IMR-90 (cell line): ENCODE data around the gene AIFM2. TPM values are rescaled to one million over a fixed set of nuclear protein-coding genes. Genes with fewer than 3 reads are reported as not detected.

Experiments
- ATAC-seq: fragments of 200-7000 bp; cut with Tn5 transposase; 2 replicates; pipeline ENCODE4 v1.9.1; 2020; ENCODE audit warnings: low read depth, mild to moderate bottlenecking, moderate library complexity
- BruUV-seq: library from RNA; stranded (reverse); fragments of 400-500 nt; replicated peaks from 2 replicates; lab custom pipeline; 2021; lab: Mats Ljungman, UMichigan
- CTCF ChIA-PET: fragments of 300-600 bp; formaldehyde crosslinking; extraction: SDS; loops from one replicate; lab custom pipeline; 2021; ENCODE audit warnings: antibody characterized with exemption; lab: Yijun Ruan, JAX
- POLR2A ChIA-PET: fragments of 300-600 bp; sonication (Branson Sonifier 250); formaldehyde crosslinking; loops from one replicate; lab custom pipeline; 2022; ENCODE audit warnings: antibody characterized with exemption; ENCODE audit not compliant: unreplicated experiment; lab: Charles Lee
- DNase-seq: peaks from one replicate; pipeline ENCODE4 v3.0.0; 2013
- H2AFZ ChIP-seq: replicated peaks from 2 replicates; pipeline ENCODE3; 2013; ENCODE audit warnings: low read length, mild to moderate bottlenecking; ENCODE audit not compliant: poor library complexity
- H2AK5ac ChIP-seq: 2 replicates; pipeline ENCODE4 v1.6.1; 2013; ENCODE audit warnings: low read depth, low read length, inconsistent platforms
- H2AK9ac ChIP-seq: replicated peaks from 2 replicates; pipeline ENCODE3; 2013; ENCODE audit warnings: mild to moderate bottlenecking, low read depth, low read length, moderate library complexity; ENCODE audit not compliant: poor library complexity
- H2BK120ac ChIP-seq: 2 replicates; pipeline ENCODE4 v1.6.1; 2013; ENCODE audit warnings: low read depth, low read length, inconsistent platforms
- H2BK15ac ChIP-seq: 3 replicates; pipeline ENCODE4 v1.6.1; 2013; ENCODE audit warnings: low read depth, low read length, inconsistent platforms
- H2BK20ac ChIP-seq: 2 replicates; pipeline ENCODE4 v1.6.1; 2013; ENCODE audit warnings: low read depth, mild to moderate bottlenecking, inconsistent platforms, low read length, moderate library complexity
- H2BK5ac ChIP-seq: 2 replicates; pipeline ENCODE4 v1.6.1; 2013; ENCODE audit warnings: mild to moderate bottlenecking, low read depth, low read length, inconsistent platforms; ENCODE audit not compliant: poor library complexity, severe bottlenecking
- H3K14ac ChIP-seq: replicated peaks from 2 replicates; pipeline ENCODE4 v1.6.1; 2013; ENCODE audit warnings: low read depth, low read length, inconsistent platforms
- H3K18ac ChIP-seq: 2 replicates; pipeline ENCODE4 v1.6.1; 2013; ENCODE audit warnings: low read depth, low read length, control low read depth
- H3K23ac ChIP-seq: 2 replicates; pipeline ENCODE4 v1.6.1; 2013; ENCODE audit warnings: low read depth, low read length, inconsistent platforms
- H3K27ac ChIP-seq: 2 replicates; pipeline ENCODE4 v1.5.1; 2013; ENCODE audit warnings: mild to moderate bottlenecking, control low read depth, low read length; ENCODE audit not compliant: insufficient read depth
- H3K27me3 ChIP-seq: 2 replicates; pipeline ENCODE4 v1.6.1; 2013; ENCODE audit warnings: low read length; ENCODE audit not compliant: control insufficient read depth, insufficient read depth
- H3K36me3 ChIP-seq: 2 replicates; pipeline ENCODE4 v1.6.1; 2013; ENCODE audit warnings: low read length, mixed read lengths; ENCODE audit not compliant: control insufficient read depth, insufficient read depth
- H3K4ac ChIP-seq: 2 replicates; pipeline ENCODE4 v1.6.1; 2013; ENCODE audit warnings: low read depth, low read length, inconsistent platforms
- H3K4me1 ChIP-seq: 2 replicates; pipeline ENCODE4 v1.6.1; 2013; ENCODE audit warnings: low read length, mixed read lengths; ENCODE audit not compliant: control insufficient read depth, insufficient read depth
- H3K4me2 ChIP-seq: 2 replicates; pipeline ENCODE4 v1.6.1; 2013; ENCODE audit warnings: low read depth, mild to moderate bottlenecking, control low read depth, low read length, moderate library complexity
- H3K4me3 ChIP-seq: 2 replicates; pipeline ENCODE4 v1.5.1; 2013; ENCODE audit warnings: low read depth, mild to moderate bottlenecking, control low read depth, low read length, moderate library complexity; ENCODE audit not compliant: insufficient read depth
- H3K56ac ChIP-seq: 2 replicates; pipeline ENCODE4 v1.6.1; 2013; ENCODE audit warnings: low read length, inconsistent platforms; ENCODE audit not compliant: insufficient read depth; ENCODE audit errors: extremely low read depth
- H3K79me1 ChIP-seq, 2 experiments: 2 replicates each; pipeline ENCODE4 v1.6.1; 2013; ENCODE audit warnings: low read length in 2 of 2, inconsistent platforms in 1 of 2, low read depth in 1 of 2
- H3K9ac ChIP-seq: 2 replicates; pipeline ENCODE4 v1.6.1; 2013; ENCODE audit warnings: low read depth, low read length, control low read depth
- H3K9me1 ChIP-seq: 2 replicates; pipeline ENCODE4 v1.6.1; 2013; ENCODE audit warnings: low read length, inconsistent platforms; ENCODE audit not compliant: insufficient read depth
- H3K9me3 ChIP-seq: 2 replicates; pipeline ENCODE4 v1.6.1; 2013; ENCODE audit warnings: low read length; ENCODE audit not compliant: control insufficient read depth, insufficient read depth
- H4K20me1 ChIP-seq: 2 replicates; pipeline ENCODE4 v1.6.1; 2013; ENCODE audit warnings: low read length, inconsistent platforms; ENCODE audit not compliant: insufficient read depth
- H4K5ac ChIP-seq: 2 replicates; pipeline ENCODE4 v1.6.1; 2013; ENCODE audit warnings: mild to moderate bottlenecking, low read depth, low read length, control low read depth
- H4K8ac ChIP-seq, 2 experiments: 2 replicates each; pipeline ENCODE4 v1.6.1; 2013; ENCODE audit warnings: low read depth in 2 of 2, low read length in 2 of 2, control low read depth in 1 of 2, inconsistent platforms in 1 of 2
- H4K91ac ChIP-seq: 2 replicates; pipeline ENCODE4 v1.6.1; 2013; ENCODE audit warnings: low read depth, low read length, inconsistent platforms; ENCODE audit not compliant: insufficient read depth
- CEBPB ChIP-seq: IDR thresholded peaks from 2 replicates; pipeline ENCODE4 v1.6.1; 2012; ENCODE audit warnings: low read depth, low read length, improper control_type of control experiment
- SMC3 ChIP-seq: fragments of 150-350 bp; IDR thresholded peaks from 2 replicates; pipeline ENCODE4 v1.6.1; 2016; ENCODE audit warnings: low read depth, mild to moderate bottlenecking, antibody characterized with exemption, low read length, moderate library complexity
- WGBS, 2 experiments: methylation state at CpG; one replicate each; pipeline versions ENCODE4 v1.1.5 to v1.1.7; 2013; ENCODE audit warnings: missing lambda C conversion rate in 2 of 2; ENCODE audit not compliant: insufficient read length in 1 of 2; ENCODE audit errors: extremely low coverage in 2 of 2; 5-methylcytosine and 5-hydroxymethylcytosine counted together
- dilution Hi-C: fragments of 300-500 bp; cut with HindIII; formaldehyde crosslinking; loops from one replicate; pipeline ENCODE4 v1.14.3; 2018; ENCODE audit warnings: low sequenced_read_pairs; ENCODE audit not compliant: unreplicated experiment
- in situ Hi-C: fragments of 300-500 bp; cut with MboI; formaldehyde crosslinking; loops from 3 replicates; pipeline ENCODE4 v1.14.3; 2019; ENCODE audit warnings: low sequenced_read_pairs, inconsistent platforms, mixed read lengths
- intact Hi-C: fragments of 100-400 bp; cut with micrococcal nuclease; formaldehyde crosslinking; loops from 2 replicates; pipeline ENCODE4 v1.10.0; 2022
- polyA plus RNA-seq, 3 experiments: library from polyadenylated mRNA; depleted of rRNA; stranded (reverse); fragments of >200 nt; gene quantifications; 2 replicates each; pipeline ENCODE4 v1.2.3, GENCODE V29; 2012; ENCODE audit warnings: low replicate concordance in 1 of 3
- total RNA-seq: library from RNA; depleted of rRNA; stranded (reverse); fragments of >200 nt; gene quantifications from 2 replicates; pipeline ENCODE4 v1.2.3, GENCODE V29; 2012

The AIFM2 gene
- total and polyA plus RNA-seq, 2 of the 4 experiments (the other 2 are of a cell fraction): 2.0 to 4.6 TPM

DNA sequence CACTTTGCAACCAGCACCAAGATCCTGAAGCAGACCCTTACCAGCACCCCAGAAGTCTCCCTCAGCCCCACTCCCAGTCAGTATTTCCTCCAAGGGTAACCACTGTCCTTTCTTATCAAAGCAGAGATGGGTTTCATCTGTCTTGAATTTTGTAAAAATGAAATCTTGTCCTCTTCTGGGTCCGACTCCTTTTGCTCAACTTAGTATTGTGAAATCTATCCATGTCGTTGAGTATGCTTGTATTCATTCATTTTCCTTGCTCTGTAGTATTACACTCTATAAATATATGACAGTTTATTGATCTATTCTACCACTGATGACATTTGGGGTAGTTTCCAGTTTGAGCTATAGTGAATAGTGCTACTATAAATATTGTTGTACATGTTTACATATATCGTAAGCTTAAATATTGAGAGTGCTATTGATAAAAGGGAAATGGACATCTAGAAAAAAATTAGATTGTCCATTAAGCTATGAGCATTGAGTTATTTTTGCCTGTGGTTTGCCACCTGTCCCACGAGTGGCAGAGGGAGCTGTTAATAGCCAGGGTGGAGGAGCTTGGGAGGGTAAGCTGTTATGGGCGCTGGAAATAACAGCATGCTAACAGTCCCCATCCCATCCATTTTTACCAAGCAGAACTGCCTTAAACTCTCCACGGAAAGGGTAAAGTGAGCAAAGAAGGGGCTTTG is 36.5 kb downstream of the AIFM2 start:
- dilution Hi-C loops (no loop called here), in situ Hi-C loops (no loop called here), intact Hi-C loops (no loop called here)
- Histone ChIP-seq H3K4me3 (no peak overlapping the region), H3K56ac (no peak overlapping the region), H3K4me2 (no peak overlapping the region), H3K27ac (no peak overlapping the region), H2AK9ac (no peak overlapping the region), H3K9me3 (no peaks in the 10 kb centered on the region), H2AFZ (no peak overlapping the region), H3K36me3 (peaks cover 40% of the 10 kb centered on the region), H4K91ac (no peak overlapping the region), H2BK120ac (no peak overlapping the region), H3K23ac (no peak overlapping the region), H4K20me1 (no peaks in the 10 kb centered on the region), H3K9ac (no peak overlapping the region), H4K5ac (no peak overlapping the region), H3K9me1 (peaks cover 7% of the 10 kb centered on the region; the same call in 1 of the 2 replicates), H2BK15ac (no peak overlapping the region), H4K8ac (no peak overlapping the region), H3K27me3 (no peaks in the 10 kb centered on the region), H3K18ac (no peak overlapping the region), H2BK5ac (no peak overlapping the region), H2BK20ac (no peak overlapping the region), H3K4me1 (no peaks in the 10 kb centered on the region), H3K79me1 (no peaks in the 10 kb centered on the region), H2AK5ac (no peak overlapping the region), H3K14ac (no peak overlapping the region), H3K4ac (no peak overlapping the region)
- no TSS peak for BruUV-seq
- ATAC-seq (no peak), DNase-seq (no peak)
- TF ChIP-seq CEBPB: peak; percentile 66; the same call in 1 of the 2 replicates
- TF ChIP-seq SMC3: no peak
- POLR2A ChIA-PET: no interaction called here
- CTCF ChIA-PET: no interaction called here
- no CpG with 5 or more reads among the region's 6 CpGs for WGBS, 2 experiments
